GM18951 (cell line): ENCODE data around the gene CCDC85C.
"Not testable (repeated sequence)": the region's sequence is repeated elsewhere in the genome, so short reads cannot be mapped to it uniquely, and the experiment has no call there.

Source experiments
- POLR2A ChIP-seq: IDR thresholded peaks from 4 replicates; pipeline ENCODE4 v1.6.1; 2011; ENCODE audit warnings: mild to moderate bottlenecking; ENCODE audit not compliant: insufficient read length, insufficient read depth; ENCODE audit errors: extremely low read depth
- in situ Hi-C: fragments of 300-500 bp; cut with MboI; formaldehyde crosslinking; loops from one replicate; pipeline ENCODE4 v1.12.0; 2022; ENCODE audit warnings: low sequenced_read_pairs, mixed read lengths, inconsistent platforms; ENCODE audit not compliant: unreplicated experiment

The CCDC85C gene

DNA sequence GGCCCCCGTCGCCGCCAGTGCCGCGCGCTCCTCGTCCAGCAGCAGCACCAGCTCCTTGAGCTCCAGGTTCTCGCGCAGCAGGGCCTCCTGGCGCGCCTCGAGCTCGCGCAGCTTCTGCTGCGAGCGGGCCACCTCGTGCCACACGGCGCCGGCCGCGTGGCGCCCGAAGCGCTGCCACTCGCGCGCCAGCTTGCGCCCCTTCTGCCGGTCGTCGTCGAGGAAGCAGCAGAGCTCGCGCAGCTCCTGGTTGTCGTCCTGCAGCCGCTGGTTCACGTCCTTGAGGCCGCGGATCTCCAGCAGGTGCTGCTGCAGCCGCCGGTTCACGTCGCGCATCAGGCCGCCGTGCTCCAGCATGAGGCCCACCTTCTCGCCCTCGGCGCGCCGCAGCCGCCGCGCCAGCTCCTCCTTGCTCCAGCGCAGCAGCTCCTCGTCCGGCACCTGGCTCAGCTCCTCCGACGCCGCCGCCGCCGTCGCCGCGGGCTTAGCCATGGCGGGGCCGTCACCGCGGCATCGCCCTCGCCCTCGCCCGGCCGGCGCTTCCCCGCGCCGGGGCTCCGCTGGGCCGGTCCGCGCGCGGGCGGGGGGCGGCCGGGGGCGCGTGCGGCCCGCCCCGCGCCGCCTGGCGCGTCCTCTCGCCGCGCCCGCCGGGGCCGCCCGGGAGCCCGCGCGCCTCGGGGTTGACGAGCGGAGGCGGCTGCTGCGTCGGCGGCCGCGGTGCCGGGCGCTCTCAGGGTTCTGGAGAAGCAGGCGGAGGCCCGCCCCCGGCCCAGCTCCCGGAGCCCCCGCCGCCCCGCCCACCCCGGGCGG, at the start of gene CCDC85C:
TSS of gene CCDC85C (minus strand) at position 737 of the 807 bp plus-strand sequence. CDS start at position 489, 248 bp downstream.
- in situ Hi-C loops, result no loop called here
- peak; percentile 14 for TF ChIP-seq POLR2A

DNA sequence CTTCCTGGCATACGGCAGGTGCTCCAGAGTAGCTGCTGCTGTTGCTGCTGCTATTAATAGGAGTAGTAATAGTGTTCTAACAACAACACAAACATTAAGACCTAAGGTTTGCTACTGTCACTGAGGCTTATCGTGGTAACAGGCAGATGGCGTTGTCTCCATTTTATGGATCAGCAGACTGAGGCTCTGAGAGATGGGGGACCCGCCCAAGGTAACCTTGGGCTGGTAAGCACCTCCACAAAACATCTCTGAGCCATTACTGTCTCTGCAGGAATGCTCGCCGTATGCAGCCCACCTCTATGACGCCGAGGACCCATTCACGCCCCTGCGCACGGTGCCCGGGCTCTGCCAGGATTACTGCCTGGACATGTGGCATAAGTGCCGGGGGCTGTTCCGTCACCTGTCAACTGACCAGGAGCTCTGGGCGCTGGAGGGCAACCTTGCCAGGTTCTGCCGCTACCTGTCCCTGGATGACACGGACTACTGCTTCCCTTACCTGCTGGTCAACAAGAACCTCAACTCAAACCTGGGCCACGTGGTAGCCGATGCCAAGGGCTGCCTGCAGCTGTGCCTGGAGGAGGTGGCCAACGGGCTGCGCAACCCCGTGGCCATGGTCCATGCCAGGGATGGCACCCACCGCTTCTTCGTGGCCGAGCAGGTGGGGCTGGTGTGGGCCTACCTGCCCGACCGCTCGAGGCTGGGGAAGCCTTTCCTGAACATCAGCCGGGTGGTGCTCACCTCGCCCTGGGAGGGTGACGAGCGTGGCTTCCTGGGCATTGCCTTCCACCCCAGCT, 48.1 kb upstream of the CCDC85C start:
- in situ Hi-C loops, result no loop called here
- no peak for TF ChIP-seq POLR2A

DNA sequence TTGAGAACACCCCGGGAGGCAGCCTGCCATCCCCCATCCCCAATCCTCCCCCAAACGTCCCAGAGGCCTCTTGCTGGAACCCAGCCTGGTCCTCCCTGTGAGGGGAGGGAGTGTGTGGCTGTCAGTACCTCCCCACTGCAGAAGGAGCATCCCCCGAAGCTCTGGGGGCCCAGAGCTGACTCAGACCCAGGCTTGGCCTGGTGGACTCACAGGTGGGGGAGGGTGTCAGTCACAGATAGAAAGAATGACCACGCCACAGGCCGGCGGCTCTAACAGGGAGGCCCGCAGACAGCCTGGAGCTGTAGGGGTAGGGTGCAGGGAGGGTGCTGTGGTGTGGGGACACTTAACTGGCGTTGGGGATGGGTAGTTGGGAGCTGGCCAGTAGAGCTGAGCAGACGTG, 46.2 kb upstream of the CCDC85C start:
- in situ Hi-C loops, result no loop called here
- TF ChIP-seq POLR2A, result no peak

DNA sequence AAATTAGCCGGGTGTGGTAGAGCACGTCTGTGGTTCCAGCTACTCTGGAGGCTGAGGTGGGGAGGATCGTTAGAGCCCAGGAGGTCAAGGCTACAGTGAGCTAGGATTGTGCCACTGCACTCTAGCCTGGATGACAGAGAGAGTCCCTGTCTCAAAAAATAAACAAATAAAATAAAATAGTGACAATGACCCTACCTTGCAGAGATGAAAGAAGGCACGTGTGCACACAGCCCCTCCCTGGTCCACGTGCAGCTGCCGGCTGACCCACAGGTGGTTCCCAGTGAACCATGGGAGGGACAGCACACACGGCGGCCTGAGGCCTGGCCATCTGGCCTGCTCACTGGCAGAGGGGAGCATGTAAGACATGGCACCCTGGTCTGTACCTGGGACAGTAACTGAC, 45.6 kb upstream of the CCDC85C start:
- no peak for TF ChIP-seq POLR2A
- in situ Hi-C loops, result no loop called here

DNA sequence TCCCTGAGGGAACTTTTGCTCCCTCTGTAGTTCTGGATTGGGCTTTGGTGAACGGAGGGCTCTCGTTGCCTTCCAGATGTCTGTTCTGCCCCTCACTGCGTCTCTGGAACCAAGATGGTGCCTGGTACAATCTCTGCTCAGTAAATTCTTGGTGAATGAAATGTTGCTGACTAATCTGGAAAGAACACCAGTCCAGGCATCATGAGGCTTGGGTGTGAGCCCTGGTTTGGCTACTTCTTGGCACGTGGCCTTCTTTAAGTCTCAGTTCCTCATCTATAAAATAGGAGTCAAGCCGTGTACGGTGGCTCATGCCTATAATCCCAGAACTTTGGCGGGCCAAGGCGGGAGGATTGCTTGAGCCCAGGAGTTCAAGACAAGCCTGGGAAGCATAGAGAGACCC, 45.2 kb upstream of the CCDC85C start:
- in situ Hi-C loops, result no loop called here
- no peak for TF ChIP-seq POLR2A

DNA sequence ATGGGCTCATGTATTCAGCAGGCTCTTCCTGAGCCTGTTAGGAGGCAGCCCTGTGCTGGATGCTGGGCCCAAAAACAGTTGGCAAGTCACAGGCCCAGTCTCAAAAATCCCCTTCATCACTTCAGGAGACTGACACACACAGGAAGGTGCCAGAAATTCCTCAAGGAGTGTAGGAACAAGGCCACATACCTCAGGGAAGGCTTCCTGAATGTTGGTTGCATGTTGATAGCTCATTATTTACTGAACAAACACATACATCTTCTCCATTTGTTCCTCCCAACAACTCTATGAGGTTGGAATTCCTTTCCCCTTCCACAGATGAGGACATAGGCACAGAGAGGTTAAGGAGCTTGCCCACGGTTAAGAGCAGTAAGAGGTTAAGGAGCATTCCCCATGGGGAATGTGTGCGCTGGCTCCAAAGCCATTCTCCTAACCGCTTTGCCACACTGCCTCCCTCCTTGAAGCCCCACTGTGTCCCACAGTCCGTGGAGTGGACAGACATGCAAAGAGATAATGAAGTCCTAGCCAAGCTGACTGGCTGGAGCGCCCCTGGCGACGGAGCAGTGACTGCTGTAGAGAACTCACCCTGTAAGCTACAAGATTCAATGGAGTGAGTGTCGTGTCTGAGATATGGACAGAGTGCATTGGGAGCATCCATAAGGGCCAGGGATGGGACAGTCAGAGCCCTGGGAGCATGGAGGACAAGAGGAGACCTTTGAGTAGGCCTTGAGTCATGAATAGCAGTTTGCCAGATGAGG, 44.2 kb upstream of the CCDC85C start:
- no peak for TF ChIP-seq POLR2A
- in situ Hi-C loops, result no loop called here

DNA sequence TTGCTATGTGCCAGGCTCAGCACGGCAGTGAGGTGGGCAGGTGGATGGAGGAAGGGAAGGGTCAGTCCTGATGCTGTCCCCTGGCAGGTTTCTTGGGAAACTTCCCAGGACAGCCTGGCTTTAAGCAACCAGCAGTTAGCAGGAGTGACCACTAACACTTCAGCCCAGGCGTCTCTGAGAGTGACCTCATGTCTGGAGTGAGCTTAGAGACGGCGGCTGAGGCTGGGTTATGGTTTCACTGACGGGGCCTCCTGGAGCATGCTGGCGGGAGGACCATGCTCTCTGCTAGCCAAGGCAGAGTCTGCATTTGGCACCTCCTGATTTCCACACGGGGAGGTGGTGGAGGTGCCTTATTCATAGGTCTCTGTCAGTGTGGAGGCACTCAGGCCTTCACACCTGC, 43.4 kb upstream of the CCDC85C start:
- TF ChIP-seq POLR2A, result no peak
- in situ Hi-C loops, result no loop called here

DNA sequence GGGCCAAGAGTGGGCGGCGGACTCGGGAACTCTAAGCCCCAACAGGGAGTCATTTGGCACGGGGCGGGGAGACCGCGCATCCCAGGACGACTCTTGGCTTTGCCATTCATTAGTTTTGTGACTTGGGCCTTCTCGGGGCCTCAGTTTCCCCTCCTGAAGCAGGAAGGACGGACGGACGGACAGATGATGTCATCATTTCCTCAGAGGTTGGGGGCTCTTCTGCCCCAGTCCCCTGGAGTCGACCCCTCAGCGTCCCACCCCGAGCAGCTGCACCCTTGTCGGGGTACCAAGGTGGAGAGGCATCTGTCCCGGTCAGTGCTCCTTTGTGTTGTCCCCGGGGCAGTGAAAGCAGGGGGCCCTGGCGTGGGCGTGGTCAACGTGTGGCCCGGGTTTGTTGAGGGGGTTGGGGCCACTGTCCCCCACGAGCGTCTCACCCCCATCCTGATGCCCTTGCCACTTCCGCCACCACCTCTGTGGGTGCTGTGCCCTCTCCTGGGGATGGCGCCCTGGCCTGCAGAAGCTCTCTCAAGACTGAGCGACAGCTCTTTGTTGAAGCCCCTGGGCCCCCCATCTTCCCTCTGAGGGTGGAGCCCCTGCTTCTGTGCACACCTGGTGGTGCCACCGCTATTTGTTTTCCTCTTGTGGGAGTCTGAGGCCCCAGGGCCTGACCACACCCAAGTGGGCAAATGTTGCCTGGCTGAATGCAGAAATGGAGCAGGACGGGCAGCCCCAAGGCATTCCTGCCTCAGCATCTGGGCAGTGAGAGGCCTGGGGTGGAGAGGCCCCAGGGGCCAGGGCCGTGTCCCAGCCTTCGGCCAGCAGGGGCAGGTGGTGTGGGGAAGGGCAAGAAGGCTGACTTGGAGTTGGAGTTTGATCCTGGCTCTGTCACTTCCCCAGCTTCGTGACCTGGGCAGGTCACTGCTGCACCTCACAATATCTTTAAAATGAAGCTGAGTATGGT, 41.8 kb upstream of the CCDC85C start:
- TF ChIP-seq POLR2A, result no peak
- in situ Hi-C loops, result no loop called here

DNA sequence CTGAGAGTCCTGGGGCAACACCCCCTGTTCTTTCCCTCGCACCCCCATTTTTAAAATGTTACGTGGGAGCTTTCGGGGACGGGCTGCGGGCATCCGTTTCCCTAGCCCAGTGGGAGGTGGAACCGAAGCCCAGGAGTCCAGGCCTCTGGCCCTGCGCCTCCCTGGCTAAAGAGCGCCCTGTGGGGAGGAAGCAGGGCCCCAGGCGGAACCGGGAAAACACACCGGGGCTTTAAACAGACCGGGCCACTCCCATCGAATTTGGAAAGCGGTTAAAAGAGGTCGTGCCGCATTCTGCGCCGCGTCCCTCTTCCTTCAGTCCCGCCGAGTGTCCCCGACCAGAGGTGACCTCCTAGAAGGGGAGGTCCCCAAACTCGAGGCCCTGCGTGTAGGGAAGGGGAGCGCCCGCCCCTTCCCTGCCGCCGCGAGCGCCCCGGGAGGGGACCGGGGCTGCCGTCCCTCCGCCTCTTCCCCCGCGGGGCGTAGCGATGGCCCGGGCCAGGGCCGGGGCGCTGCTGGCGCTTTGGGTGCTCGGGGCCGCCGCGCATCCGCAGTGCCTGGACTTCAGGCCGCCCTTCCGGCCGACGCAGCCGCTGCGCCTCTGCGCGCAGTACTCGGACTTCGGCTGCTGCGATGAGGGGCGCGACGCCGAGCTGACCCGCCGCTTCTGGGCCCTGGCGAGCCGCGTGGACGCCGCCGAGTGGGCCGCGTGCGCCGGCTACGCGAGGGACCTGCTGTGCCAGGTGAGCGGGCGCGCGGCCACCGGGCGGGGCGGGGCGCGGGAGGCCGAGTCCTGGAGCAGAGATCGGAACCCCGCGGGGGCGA, 40.9 kb upstream of the CCDC85C start, which contains the start of gene HHIPL1:
TSS of gene HHIPL1 (plus strand) at position 407 of the 822 bp plus-strand sequence. CDS start at position 486, 79 bp downstream.
- in situ Hi-C loops, result no loop called here
- no peak for TF ChIP-seq POLR2A

DNA sequence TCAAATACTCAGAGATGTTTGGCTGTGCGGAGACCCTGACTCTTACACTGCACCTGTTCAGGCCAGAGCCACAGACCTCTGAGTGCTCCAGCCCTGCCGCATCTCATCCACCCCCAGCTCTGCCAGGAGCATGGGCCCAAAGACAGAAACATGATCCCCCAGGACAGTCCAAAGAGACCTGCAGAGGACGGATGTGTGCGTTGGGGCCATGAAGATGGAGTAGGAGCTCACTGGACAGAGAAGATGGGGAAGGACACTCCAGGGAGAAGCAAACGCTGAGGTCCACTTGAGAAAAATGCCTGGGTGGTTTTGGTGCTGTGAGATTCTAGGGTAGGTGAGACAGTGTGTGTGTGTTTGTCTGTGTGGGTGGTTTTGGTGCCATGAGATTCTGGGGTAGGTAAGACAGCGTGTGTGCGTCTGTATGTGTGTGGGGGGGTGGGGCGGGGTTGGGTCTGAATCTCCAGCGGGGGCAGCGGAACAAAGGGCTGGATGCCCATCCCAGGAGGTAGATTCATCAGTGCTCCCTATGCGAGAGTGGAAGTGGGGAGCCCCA, 40.1 kb upstream of the CCDC85C start:
- in situ Hi-C loops, result no loop called here
- TF ChIP-seq POLR2A, result no peak

DNA sequence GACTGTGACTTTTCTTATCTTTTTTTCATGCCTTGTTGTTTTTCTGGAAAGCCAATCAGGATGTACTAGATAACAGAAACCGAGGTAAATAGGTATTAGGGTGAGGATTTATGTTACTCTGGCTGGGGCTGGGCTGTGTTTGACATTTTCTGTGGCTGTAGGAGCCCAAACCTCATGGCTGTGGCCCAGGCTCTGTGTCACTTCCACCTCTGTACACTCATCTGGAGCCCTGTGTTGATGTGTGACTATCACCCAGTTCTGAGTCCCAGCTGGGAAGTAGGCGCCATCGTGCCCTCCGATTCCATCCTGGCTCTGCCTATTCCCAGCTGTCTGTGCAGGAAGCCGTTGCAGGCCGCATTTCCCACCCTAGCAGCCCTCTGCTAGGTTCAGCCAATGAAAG, 39.3 kb upstream of the CCDC85C start:
- in situ Hi-C loops, result no loop called here
- no peak for TF ChIP-seq POLR2A

DNA sequence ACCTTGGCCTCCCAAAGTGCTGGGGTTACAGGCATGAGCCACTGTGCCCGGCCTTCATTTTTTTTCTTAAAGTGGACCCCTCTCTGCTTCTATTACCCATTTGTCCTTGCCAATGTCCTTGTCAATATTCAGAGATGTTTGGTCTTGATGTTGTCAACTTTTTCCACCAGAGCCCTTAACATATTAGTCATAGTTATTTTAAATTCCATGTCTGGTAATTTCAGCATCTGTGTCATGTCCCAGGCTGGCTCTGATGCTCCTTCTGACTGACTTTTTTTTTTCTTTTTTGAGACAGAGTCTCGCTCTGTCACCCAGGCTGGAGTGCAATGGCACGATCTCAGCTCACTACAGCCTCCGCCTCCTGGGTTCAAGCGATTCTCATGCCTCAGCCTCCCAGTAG, 38.8 kb upstream of the CCDC85C start:
- in situ Hi-C loops, result not testable (repeated sequence)
